K562 (cell line): Measurements from ENCODE around the gene SSH3. TPM values are rescaled to one million over a fixed set of nuclear protein-coding genes. Genes with fewer than 3 reads are reported as not detected.

Source experiments
- CC2D1A ChIP-seq: fragments of 450-650 bp; IDR thresholded peaks from 2 replicates; pipeline ENCODE4 v1.6.1; 2017; ENCODE audit warnings: mild to moderate bottlenecking
- CHD2 ChIP-seq: IDR thresholded peaks from 2 replicates; pipeline ENCODE4 v1.6.1; 2011; ENCODE audit warnings: low read depth, low read length
- EP400 ChIP-seq: fragments of 450-650 bp; IDR thresholded peaks from 2 replicates; pipeline ENCODE4 v1.6.1; 2017; ENCODE audit warnings: antibody characterized with exemption, mild to moderate bottlenecking, moderate library complexity
- JUNB ChIP-seq: fragments of 450-650 bp; formaldehyde crosslinking; conservative IDR thresholded peaks from 2 replicates; pipeline ENCODE4 v1.4.0; 2020; ENCODE audit warnings: mild to moderate bottlenecking
- KDM1A ChIP-seq, 2 experiments: fragments of 450-650 bp; IDR thresholded peaks; 2 replicates each; pipeline ENCODE4 v1.6.1; 2016; ENCODE audit warnings: mild to moderate bottlenecking in 2 of 2
- KDM5B ChIP-seq: fragments of 200-600 bp; sonication (generic); IDR thresholded peaks from 2 replicates; pipeline ENCODE4 v1.6.1; 2012; ENCODE audit warnings: low read depth, mild to moderate bottlenecking, moderate library complexity, low read length, control low read depth, inconsistent platforms; ENCODE audit not compliant: insufficient replicate concordance
- L3MBTL2 ChIP-seq: fragments of 450-650 bp; IDR thresholded peaks from 2 replicates; pipeline ENCODE4 v1.6.1; 2016; ENCODE audit warnings: mild to moderate bottlenecking, moderate library complexity
- MECOM ChIP-seq: fragments of 250-450 bp; sonication (Bioruptor Pico); IDR thresholded peaks from 2 replicates; pipeline ENCODE4 v1.8.0; 2022; ENCODE audit warnings: inconsistent platforms
- MEF2A ChIP-seq: IDR thresholded peaks from 2 replicates; pipeline ENCODE4 v1.6.1; 2011; ENCODE audit warnings: low read depth, mild to moderate bottlenecking, low read length, moderate library complexity; ENCODE audit not compliant: control insufficient read depth
- NFRKB ChIP-seq: fragments of 450-650 bp; IDR thresholded peaks from 2 replicates; pipeline ENCODE4 v1.6.1; 2016; ENCODE audit warnings: low read depth
- PHB2 ChIP-seq: fragments of 450-650 bp; IDR thresholded peaks from 2 replicates; pipeline ENCODE4 v1.6.1; 2017; ENCODE audit warnings: low read depth
- POLR2G ChIP-seq: fragments of 200-400 bp; formaldehyde crosslinking; IDR thresholded peaks from 2 replicates; pipeline ENCODE4 v1.6.1; 2017; ENCODE audit warnings: low read depth, mild to moderate bottlenecking, antibody characterized with exemption, low read length, moderate library complexity
- ZNF133 ChIP-seq: fragments of 250-450 bp; sonication (Bioruptor Pico); IDR thresholded peaks from 2 replicates; pipeline ENCODE4 v1.4.0; 2020; ENCODE audit warnings: mild to moderate bottlenecking
- ZNF232 ChIP-seq: sonication (generic); formaldehyde crosslinking; IDR thresholded peaks from 2 replicates; pipeline ENCODE4 v1.8.0; 2022; ENCODE audit warnings: mild to moderate bottlenecking, missing genetic modification reagents
- ZNF354B ChIP-seq: fragments of 250-450 bp; sonication (Bioruptor Pico); IDR thresholded peaks from 2 replicates; pipeline ENCODE4 v1.4.0; 2020
- polyA plus RNA-seq, 8 experiments: library from polyadenylated mRNA; depleted of rRNA in 4 of 8; stranded (reverse) in 5 of 8; unstranded in 3 of 8; fragments of >200 nt; fragmentation: Nextera tagmentation in 2 of 8; fragmentation: Illumina TruSeq in 1 of 8; extraction: Ambion mirVana in 2 of 8; extraction: Trizol in 1 of 8; gene quantifications; 2 replicates each; pipeline versions ENCODE4 v1.2.1 to v1.2.3, GENCODE V29; 2011 to 2014; ENCODE audit warnings: inconsistent platforms in 1 of 8, missing spikeins in 1 of 8
- total RNA-seq, 7 experiments: library from RNA; depleted of rRNA in 6 of 7; stranded (reverse); fragments of >200 nt in 6 of 7; fragmentation: Illumina TruSeq in 2 of 7; extraction: Trizol in 2 of 7; gene quantifications; 2 replicates each; pipeline versions ENCODE4 v1.2.1 to v1.2.3, GENCODE V29; 2011 to 2021; ENCODE audit warnings: low replicate concordance in 1 of 7
- TF ChIP-seq, protein P1 (sequence below): fragments of 200-400 bp; formaldehyde crosslinking; IDR thresholded peaks from 2 replicates; pipeline ENCODE4 v1.6.1; 2017; ENCODE audit warnings: mild to moderate bottlenecking, low read depth, low read length, moderate library complexity
- TF ChIP-seq, protein P2 (sequence below): fragments of 250-450 bp; sonication (Bioruptor Pico); IDR thresholded peaks from 2 replicates; pipeline ENCODE4 v1.4.0; 2020; ENCODE audit warnings: mild to moderate bottlenecking, moderate library complexity
- TF ChIP-seq, protein P3 (sequence below), 2 experiments: fragments of 450-650 bp; IDR thresholded peaks; 2 replicates each; pipeline ENCODE4 v1.6.1; 2018; ENCODE audit warnings: mild to moderate bottlenecking in 2 of 2, low read depth in 1 of 2; ENCODE audit not compliant: partially characterized antibody in 2 of 2
- TF ChIP-seq, protein P4 (sequence below): IDR thresholded peaks from 2 replicates; pipeline ENCODE4 v1.6.1; 2012; ENCODE audit warnings: low read depth, low read length, improper control_type of control experiment, borderline replicate concordance

SSH3 gene
- total and polyA plus RNA-seq, 9 of the 15 experiments (the other 6 are each of a cell fraction or from before 2014, with no cell fraction given) = 0.07 to 1.0 (median 0.24) TPM; not detected in 3

DNA sequence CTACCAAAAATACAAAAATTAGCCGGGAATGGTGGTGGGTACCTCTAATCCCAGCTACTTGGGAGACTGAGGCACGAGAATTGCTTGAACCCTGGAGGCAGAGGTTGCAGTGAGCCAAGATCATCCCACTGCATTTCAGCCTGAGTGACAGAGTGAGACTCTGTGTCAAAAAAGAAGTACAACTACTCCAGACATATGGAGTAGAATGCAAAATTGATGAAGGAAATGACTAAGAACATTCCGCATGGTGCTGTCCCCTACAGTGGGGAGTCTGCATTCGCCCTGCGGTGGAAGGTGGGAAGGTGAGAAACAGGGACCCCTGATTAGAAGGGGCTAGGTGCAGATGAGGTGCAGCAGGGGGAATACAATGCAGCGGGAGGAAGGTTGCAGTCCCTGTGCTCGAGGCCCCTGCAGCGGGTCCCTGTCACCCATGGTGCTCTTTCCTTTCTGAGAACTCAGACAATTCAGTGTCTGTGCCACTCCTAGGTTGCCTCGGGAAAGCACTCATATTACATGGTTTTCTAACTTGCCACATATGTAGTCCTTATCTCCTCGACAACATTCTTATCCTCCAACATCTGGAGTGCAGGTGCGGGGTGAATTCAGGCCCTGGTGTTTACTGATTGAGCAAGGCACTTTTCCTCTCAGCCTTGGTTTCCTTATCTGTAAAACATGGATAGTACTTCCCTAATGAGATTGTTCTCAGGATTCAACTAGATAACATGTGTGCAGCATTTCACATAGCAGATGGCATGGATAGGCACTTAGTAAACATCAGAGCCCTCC lies 44.8 kb downstream of the SSH3 start (continued):
- TF ChIP-seq, protein P1, sequence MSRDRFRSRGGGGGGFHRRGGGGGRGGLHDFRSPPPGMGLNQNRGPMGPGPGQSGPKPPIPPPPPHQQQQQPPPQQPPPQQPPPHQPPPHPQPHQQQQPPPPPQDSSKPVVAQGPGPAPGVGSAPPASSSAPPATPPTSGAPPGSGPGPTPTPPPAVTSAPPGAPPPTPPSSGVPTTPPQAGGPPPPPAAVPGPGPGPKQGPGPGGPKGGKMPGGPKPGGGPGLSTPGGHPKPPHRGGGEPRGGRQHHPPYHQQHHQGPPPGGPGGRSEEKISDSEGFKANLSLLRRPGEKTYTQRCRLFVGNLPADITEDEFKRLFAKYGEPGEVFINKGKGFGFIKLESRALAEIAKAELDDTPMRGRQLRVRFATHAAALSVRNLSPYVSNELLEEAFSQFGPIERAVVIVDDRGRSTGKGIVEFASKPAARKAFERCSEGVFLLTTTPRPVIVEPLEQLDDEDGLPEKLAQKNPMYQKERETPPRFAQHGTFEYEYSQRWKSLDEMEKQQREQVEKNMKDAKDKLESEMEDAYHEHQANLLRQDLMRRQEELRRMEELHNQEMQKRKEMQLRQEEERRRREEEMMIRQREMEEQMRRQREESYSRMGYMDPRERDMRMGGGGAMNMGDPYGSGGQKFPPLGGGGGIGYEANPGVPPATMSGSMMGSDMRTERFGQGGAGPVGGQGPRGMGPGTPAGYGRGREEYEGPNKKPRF = no peak
- TF ChIP-seq, protein P2, sequence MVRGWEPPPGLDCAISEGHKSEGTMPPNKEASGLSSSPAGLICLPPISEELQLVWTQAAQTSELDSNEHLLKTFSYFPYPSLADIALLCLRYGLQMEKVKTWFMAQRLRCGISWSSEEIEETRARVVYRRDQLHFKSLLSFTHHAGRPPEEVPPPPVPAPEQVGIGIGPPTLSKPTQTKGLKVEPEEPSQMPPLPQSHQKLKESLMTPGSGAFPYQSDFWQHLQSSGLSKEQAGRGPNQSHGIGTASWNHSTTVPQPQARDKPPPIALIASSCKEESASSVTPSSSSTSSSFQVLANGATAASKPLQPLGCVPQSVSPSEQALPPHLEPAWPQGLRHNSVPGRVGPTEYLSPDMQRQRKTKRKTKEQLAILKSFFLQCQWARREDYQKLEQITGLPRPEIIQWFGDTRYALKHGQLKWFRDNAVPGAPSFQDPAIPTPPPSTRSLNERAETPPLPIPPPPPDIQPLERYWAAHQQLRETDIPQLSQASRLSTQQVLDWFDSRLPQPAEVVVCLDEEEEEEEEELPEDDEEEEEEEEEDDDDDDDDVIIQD (CRISPR knock-in tag) = no peak
- TF ChIP-seq CHD2 = no peak
- no peak for TF ChIP-seq MEF2A
- TF ChIP-seq CC2D1A = peak; percentile 92
- TF ChIP-seq ZNF133 = no peak
- TF ChIP-seq ZNF354B (CRISPR knock-in tag) = peak; percentile 40; the same call in 1 of the 2 replicates
- no peak for TF ChIP-seq EP400
- no peak for TF ChIP-seq JUNB (CRISPR knock-in tag)
- TF ChIP-seq, protein P3, sequence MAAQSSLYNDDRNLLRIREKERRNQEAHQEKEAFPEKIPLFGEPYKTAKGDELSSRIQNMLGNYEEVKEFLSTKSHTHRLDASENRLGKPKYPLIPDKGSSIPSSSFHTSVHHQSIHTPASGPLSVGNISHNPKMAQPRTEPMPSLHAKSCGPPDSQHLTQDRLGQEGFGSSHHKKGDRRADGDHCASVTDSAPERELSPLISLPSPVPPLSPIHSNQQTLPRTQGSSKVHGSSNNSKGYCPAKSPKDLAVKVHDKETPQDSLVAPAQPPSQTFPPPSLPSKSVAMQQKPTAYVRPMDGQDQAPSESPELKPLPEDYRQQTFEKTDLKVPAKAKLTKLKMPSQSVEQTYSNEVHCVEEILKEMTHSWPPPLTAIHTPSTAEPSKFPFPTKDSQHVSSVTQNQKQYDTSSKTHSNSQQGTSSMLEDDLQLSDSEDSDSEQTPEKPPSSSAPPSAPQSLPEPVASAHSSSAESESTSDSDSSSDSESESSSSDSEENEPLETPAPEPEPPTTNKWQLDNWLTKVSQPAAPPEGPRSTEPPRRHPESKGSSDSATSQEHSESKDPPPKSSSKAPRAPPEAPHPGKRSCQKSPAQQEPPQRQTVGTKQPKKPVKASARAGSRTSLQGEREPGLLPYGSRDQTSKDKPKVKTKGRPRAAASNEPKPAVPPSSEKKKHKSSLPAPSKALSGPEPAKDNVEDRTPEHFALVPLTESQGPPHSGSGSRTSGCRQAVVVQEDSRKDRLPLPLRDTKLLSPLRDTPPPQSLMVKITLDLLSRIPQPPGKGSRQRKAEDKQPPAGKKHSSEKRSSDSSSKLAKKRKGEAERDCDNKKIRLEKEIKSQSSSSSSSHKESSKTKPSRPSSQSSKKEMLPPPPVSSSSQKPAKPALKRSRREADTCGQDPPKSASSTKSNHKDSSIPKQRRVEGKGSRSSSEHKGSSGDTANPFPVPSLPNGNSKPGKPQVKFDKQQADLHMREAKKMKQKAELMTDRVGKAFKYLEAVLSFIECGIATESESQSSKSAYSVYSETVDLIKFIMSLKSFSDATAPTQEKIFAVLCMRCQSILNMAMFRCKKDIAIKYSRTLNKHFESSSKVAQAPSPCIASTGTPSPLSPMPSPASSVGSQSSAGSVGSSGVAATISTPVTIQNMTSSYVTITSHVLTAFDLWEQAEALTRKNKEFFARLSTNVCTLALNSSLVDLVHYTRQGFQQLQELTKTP (IDR thresholded peaks at IDR 0.05; ENCODE audit: low read depth in 1 of 2, partially characterized antibody in 2 of 2) = peak in 1 of 2 experiments; percentile 88
- TF ChIP-seq POLR2G = no peak
- TF ChIP-seq, protein P4, sequence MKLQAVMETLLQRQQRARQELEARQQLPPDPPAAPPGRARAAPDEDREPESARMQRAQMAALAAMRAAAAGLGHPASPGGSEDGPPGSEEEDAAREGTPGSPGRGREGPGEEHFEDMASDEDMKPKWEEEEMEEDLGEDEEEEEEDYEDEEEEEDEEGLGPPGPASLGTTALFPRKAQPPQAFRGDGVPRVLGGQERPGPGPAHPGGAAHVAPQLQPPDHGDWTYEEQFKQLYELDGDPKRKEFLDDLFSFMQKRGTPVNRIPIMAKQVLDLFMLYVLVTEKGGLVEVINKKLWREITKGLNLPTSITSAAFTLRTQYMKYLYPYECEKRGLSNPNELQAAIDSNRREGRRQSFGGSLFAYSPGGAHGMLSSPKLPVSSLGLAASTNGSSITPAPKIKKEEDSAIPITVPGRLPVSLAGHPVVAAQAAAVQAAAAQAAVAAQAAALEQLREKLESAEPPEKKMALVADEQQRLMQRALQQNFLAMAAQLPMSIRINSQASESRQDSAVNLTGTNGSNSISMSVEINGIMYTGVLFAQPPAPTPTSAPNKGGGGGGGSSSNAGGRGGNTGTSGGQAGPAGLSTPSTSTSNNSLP = 0 out of 2 replicates have a peak, but pooled peaks have one; percentile 17
- no peak for TF ChIP-seq KDM5B
- TF ChIP-seq PHB2 = peak; percentile 89
- 0 out of 2 replicates have a peak, but pooled peaks have one; percentile 42 for TF ChIP-seq MECOM (CRISPR knock-in tag)
- TF ChIP-seq ZNF232 (CRISPR knock-in tag) = no peak
- 0 out of 2 replicates have a peak, but pooled peaks have one; percentile 29 for TF ChIP-seq L3MBTL2
- TF ChIP-seq NFRKB = no peak
- TF ChIP-seq KDM1A (IDR thresholded peaks at IDR 0.05) = peak; percentile 92 to 94
